ENCODE data around the gene MGAT4B.
"Not testable (repeated sequence)": the region's sequence is repeated elsewhere in the genome, so short reads cannot be mapped to it uniquely, and the experiment has no call there.

The MGAT4B gene

GRCh38 chr5:179806250-179807048, at the start of gene MGAT4B:
MGAT4B (minus strand) TSS chr5:179806866; CDS start chr5:179806583, 283 bp downstream.
- no peak for DNase-seq

- DNase-seq: no peak
These were observed 47.7 kb upstream of the MGAT4B start for GRCh38 chr5:179854356-179854755.

DNA sequence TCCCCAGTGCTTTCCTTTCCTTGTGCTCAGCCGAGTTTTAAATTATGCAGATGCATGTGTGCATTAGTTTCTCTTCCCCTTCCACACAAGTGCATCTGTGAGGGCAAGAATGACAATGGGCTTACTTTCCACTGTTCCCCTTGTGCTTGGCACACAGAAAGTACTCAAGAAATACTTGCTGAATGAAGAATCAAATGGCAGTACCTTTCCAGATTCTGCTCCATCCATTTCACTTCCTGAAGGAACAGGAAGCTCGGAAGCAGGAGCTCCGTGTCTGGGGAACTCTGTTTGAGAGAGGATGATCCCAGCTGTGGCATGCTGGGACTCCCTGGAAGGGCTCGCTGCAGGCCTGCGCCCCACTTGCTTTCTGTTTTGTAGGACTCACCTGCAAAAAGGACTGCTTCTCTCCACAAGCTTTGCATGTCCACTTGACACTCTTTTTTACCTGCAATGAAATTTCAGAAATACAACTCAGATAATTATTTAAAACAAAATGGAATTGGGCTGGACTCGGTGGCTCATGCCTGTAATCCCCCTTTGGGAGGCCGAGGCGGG, 46.4 kb upstream of the MGAT4B start:
- DNase-seq: no peak

DNA sequence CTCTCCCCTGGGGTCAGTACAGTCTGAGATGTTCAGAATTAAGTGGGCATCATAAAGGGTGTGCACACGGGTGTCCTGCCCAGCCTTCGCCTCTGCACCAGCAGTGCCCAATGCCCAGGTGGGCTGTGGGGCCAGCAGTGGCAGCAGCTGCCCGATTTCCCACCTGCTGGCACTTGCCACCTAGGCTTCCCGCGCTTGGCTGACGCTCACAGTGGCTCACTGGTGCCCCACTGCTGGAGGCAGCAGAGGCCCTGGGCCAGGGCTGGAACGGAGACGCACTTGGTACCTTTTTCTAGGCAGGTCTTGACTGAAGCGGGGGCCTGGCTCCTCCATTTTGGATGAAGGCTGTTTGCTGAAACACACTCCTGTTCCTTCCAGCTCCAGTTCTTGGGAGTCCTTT, 35.0 kb upstream of the MGAT4B start:
- no peak for DNase-seq

GRCh38 chr5:179840766-179841165, 34.1 kb upstream of the MGAT4B start:
- DNase-seq: no peak

GRCh38 chr5:179840321-179840720, 33.7 kb upstream of the MGAT4B start:
- DNase-seq: no peak

DNA sequence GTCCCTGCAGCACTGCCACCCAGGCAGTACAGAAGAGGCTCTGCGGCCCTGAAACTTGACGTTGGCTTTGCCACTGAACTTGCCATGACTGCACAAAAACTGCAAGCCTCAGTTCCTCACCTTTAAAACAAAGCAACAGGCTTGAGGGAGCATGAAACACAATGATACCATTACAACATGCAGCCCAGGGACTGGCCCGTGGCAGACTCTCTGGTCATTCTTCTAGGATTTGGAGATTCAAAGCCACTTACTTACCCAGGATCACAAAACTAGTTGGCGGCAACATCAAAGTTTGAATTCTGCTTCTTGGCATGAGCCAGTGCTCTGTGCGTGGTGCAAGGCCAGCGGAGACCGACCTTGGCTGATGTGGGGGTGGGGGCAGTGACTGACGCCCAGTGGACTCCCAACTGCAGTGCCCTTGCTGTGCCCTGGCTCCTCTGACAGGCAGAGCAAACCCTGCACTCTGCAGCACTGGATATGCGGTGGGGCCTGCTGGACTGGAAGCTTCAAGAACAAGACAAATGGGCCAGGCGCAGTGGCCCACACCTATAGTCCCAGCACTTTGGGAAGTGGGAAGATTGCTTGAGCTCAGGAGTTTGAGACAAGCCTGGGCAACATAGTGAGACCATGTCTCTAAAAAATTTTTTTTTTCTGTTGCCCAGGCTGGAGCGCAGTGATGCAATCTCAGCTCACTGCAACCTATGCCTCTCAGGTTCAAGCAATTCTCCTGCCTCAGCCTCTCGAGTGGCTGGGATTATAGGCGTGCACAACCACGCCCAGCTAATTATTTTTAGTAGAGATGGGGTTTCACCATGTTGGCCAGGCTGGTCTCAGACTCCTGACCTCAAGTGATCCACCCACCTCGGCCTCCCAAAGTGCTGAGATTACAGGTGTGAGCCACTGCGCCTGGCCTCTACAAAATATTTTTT, 32.9 kb upstream of the MGAT4B start:
- DNase-seq: no peak

GRCh38 chr5:179837076-179838011, 30.7 kb upstream of the MGAT4B start:
- DNase-seq: no peak

DNA sequence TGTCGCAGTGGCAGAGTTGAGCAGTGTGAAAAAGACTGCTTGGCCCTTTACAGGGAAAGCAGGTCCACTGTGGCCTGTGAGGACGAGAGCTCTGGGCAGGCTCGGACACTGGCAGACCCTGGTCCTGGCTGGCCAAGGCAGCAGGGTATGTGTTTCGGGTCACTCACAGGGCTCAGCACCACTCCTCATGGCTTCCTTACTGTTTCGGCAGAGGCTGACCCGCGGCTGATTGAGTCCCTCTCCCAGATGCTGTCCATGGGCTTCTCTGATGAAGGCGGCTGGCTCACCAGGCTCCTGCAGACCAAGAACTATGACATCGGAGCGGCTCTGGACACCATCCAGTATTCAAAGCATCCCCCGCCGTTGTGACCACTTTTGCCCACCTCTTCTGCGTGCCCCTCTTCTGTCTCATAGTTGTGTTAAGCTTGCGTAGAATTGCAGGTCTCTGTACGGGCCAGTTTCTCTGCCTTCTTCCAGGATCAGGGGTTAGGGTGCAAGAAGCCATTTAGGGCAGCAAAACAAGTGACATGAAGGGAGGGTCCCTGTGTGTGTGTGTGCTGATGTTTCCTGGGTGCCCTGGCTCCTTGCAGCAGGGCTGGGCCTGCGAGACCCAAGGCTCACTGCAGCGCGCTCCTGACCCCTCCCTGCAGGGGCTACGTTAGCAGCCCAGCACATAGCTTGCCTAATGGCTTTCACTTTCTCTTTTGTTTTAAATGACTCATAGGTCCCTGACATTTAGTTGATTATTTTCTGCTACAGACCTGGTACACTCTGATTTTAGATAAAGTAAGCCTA, 29.8 kb upstream of the MGAT4B start:
- no peak for DNase-seq

DNA sequence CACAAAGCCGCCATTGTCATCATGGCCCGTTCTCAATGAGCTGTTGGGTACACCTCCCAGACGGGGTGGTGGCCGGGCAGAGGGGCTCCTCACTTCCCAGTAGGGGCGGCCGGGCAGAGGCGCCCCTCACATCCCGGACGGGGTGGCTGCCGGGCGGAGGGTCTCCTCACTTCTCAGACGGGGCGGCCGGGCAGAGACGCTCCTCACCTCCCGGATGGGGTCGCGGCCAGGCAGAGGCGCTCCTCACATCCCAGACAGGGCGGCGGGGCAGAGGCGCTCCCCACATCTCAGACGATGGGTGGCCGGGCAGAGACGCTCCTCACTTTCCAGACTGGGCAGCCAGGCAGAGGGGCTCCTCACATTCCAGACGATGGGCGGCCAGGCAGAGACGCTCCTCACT, 28.2 kb upstream of the MGAT4B start:
- DNase-seq: not testable (repeated sequence)

DNA sequence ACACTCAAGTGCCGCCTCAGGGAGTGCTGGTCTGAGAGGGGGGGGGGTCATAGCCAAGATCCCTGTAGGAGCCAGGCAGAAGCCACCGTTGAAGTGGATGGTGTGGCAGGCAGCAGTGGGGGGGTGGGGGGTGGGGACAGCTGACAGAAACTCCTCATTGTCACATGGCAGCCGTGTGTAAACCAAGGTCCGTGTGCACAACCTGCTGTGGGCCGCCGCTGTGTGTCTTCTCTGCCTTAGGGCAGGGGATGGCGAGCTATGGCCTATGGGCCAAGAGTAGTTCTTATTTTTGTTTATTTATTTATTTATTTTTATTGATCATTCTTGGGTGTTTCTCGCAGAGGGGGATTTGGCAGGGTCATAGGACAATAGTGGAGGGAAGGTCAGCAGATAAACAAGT, 27.5 kb upstream of the MGAT4B start:
- no peak for DNase-seq

- DNase-seq: no peak
These were observed 27.0 kb upstream of the MGAT4B start for GRCh38 chr5:179833709-179834070.

DNA sequence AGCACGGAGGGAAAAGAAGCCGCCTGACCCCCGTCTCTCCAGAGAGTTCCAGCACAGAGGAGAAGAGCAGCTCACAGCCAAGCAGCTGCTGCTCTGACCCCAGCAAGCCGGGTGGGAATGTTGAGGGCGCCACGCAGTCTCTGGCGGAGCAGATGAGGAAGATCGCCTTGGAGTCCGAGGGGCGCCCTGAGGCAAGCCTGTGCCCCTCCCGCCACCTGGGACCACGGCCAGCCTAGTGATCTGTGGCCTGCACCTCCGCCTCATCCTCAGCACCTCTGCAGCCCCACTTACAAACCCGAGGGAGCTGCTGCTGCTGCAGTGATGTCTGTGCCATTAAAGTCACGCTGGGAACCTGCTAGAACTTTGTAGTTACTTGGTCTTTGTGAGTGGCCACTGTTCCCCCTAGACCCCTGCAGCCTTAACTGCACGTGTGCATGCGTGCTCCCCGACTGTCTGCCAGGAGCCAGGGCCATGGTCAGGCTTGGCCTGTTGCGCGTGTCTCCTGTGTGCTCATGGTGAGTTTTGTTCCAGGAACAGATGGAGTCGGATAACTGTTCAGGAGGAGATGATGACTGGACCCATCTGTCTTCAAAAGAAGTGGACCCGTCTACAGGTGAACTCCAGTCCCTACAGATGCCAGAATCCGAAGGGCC, 26.5 kb upstream of the MGAT4B start:
- no peak for DNase-seq

- DNase-seq: no peak
These were observed 25.5 kb upstream of the MGAT4B start for GRCh38 chr5:179832039-179832745.

DNA sequence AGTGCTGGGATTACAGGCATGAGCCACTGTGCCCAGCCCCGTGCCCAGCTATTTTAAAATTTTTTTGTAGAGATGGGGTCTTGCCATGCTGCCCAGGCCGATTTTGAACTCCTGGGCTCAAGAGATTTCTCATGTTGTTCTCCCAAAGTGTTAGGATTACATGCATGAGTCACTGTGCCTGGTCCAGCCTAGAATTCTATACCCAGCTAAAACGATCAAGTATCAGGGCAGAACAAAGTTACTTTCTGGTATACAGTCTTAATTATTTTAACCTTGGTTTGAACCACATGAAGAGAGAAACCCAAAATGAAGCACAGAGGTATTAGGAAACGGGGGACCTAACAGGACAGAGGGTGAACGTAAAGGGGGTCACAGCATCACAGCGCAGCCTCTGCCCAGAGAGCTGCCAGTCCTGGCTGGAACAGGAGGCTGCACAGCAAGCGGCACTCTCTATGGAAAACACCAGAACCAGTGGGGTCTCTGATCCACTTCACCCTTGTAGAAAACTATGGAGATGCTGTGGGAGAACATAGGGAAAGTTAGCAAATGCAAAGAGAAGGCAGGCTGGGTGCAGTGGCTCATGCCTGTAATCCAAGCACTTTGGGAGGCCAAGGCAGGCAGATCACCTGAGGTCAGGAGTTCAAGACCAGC, 24.3 kb upstream of the MGAT4B start:
- DNase-seq: no peak

DNA sequence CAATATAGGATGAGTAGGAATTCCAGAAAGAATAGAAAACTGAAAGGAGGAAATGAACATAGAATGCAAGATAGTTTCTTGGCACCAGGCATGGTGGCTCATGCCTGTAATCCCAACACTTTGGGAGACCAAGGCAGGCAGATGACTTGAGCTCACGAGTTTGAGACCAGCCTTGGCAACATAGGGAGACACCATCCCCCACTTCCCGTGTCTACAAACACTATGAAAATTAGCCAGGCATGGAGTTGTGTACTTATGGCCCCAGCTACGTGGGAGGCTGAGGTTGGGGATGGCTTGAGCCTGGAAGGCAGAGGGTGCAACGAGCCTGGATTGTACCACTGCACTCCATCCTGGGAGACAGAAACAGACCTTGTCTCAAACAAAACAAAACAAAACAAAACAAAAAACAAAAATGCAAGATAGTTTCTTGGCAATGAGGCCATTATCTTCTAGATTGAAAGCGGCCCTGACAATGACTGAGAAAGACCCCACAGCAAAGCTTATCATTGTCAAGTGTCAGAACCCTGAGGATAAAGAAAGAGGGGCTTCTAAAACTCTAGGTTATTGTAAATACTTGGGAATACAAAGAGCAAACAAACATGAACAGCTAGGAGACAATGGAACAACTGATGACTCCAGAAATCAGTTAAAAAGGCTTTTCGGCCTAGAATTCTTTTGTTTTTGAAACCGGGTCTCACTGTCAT, 23.2 kb upstream of the MGAT4B start:
- DNase-seq: no peak

GRCh38 chr5:179828756-179829421, 22.2 kb upstream of the MGAT4B start:
- DNase-seq: no peak

- DNase-seq: no peak
These were observed 21.0 kb upstream of the MGAT4B start for GRCh38 chr5:179827680-179828079.
